GM12878 (cell line): Measurements from ENCODE around the gene HSD17B1. TPM values are rescaled to one million over a fixed set of nuclear protein-coding genes. Genes with fewer than 3 reads are reported as not detected.

Source experiments
- CEBPB ChIP-seq, 2 experiments: fragments of 150-350 bp in 1 of 2; IDR thresholded peaks; 2 replicates each; pipeline ENCODE4 v1.6.1; 2012 to 2014; ENCODE audit warnings: low read depth in 2 of 2, low read length in 2 of 2, borderline replicate concordance in 1 of 2, inconsistent platforms in 1 of 2
- EGR1 ChIP-seq, 2 experiments: IDR thresholded peaks; 1 replicate in 1 of 2; 2 replicates in 1 of 2; pipeline ENCODE4 v1.6.1; 2011 to 2012; ENCODE audit warnings: low read depth in 2 of 2, low read length in 2 of 2, borderline replicate concordance in 1 of 2, mild to moderate bottlenecking in 1 of 2, moderate library complexity in 1 of 2
- EZH2 ChIP-seq: IDR thresholded peaks from 2 replicates; pipeline ENCODE4 v1.6.1; 2012; ENCODE audit warnings: low read depth, mild to moderate bottlenecking, control low read depth, inconsistent platforms, low read length, borderline replicate concordance; ENCODE audit not compliant: control insufficient read depth
- FOXM1 ChIP-seq: IDR thresholded peaks from 2 replicates; pipeline ENCODE4 v1.6.1; 2012; ENCODE audit warnings: low read depth, mild to moderate bottlenecking, inconsistent platforms, low read length, moderate library complexity
- HCFC1 ChIP-seq: fragments of 150-350 bp; IDR thresholded peaks from 2 replicates; pipeline ENCODE4 v1.6.1; 2014; ENCODE audit warnings: low read length
- IKZF1 ChIP-seq: fragments of 450-650 bp; conservative IDR thresholded peaks from 2 replicates; pipeline ENCODE4 v1.6.1; 2017; ENCODE audit warnings: antibody characterized with exemption, mild to moderate bottlenecking
- MAX ChIP-seq: IDR thresholded peaks from 2 replicates; pipeline ENCODE4 v1.6.1; 2012; ENCODE audit warnings: low read depth, low read length, improper control_type of control experiment
- NR2F1 ChIP-seq: fragments of 450-650 bp; conservative IDR thresholded peaks from 2 replicates; pipeline ENCODE4 v1.6.1; 2017; ENCODE audit warnings: mild to moderate bottlenecking
- RELB ChIP-seq: fragments of 450-650 bp; IDR thresholded peaks from 2 replicates; pipeline ENCODE4 v1.6.1; 2017; ENCODE audit warnings: low read depth, mild to moderate bottlenecking, moderate library complexity
- STAT1 ChIP-seq: fragments of 450-650 bp; conservative IDR thresholded peaks from 2 replicates; pipeline ENCODE4 v1.6.1; 2014; ENCODE audit warnings: antibody characterized with exemption, mild to moderate bottlenecking
- TCF3 ChIP-seq: IDR thresholded peaks from 2 replicates; pipeline ENCODE4 v1.6.1; 2012; ENCODE audit warnings: low read depth, mild to moderate bottlenecking, low read length, borderline replicate concordance; ENCODE audit not compliant: insufficient read depth
- ZNF217 ChIP-seq: fragments of 450-650 bp; IDR thresholded peaks from 2 replicates; pipeline ENCODE4 v1.6.1; 2017; ENCODE audit warnings: antibody characterized with exemption, mild to moderate bottlenecking
- polyA plus RNA-seq, 11 experiments: library from polyadenylated mRNA; depleted of rRNA in 4 of 11; unstranded in 6 of 11; stranded (reverse) in 5 of 11; fragments of >200 nt; fragmentation: Nextera tagmentation in 4 of 11; fragmentation: Illumina TruSeq in 1 of 11; extraction: Ambion mirVana in 4 of 11; extraction: Trizol in 1 of 11; gene quantifications; 1 replicate in 1 of 11; 2 replicates in 10 of 11; pipeline versions ENCODE4 v1.2.1 to v1.2.3, GENCODE V29; 2011 to 2016; ENCODE audit warnings: inconsistent platforms in 2 of 11, missing spikeins in 2 of 11, low read depth in 1 of 11
- total RNA-seq, 4 experiments: library from RNA; depleted of rRNA in 3 of 4; stranded (reverse); fragments of >200 nt in 3 of 4; fragmentation: Illumina TruSeq in 1 of 4; extraction: Trizol in 1 of 4; gene quantifications; 2 replicates each; pipeline versions ENCODE4 v1.2.1 to v1.2.3, GENCODE V29; 2013 to 2021
- TF ChIP-seq, protein P1 (sequence below): fragments of 450-650 bp; IDR thresholded peaks from 2 replicates; pipeline ENCODE4 v1.6.1; 2018; ENCODE audit warnings: borderline replicate concordance, mild to moderate bottlenecking; ENCODE audit not compliant: partially characterized antibody
- TF ChIP-seq, protein P2 (sequence below): IDR thresholded peaks from 2 replicates; pipeline ENCODE4 v1.6.1; 2011; ENCODE audit warnings: borderline replicate concordance, low read depth, mild to moderate bottlenecking, moderate library complexity, mixed read lengths, low read length; ENCODE audit not compliant: insufficient read depth; ENCODE audit errors: extremely low read length
- TF ChIP-seq, protein P3 (sequence below): fragments of 450-650 bp; formaldehyde crosslinking; IDR thresholded peaks from 2 replicates; pipeline ENCODE4 v1.5.0; 2022; ENCODE audit warnings: mild to moderate bottlenecking, missing genetic modification characterization
- TF ChIP-seq, protein P4 (sequence below): fragments of 450-650 bp; IDR thresholded peaks from 2 replicates; pipeline ENCODE4 v1.6.1; 2016; ENCODE audit warnings: mild to moderate bottlenecking, moderate library complexity, borderline replicate concordance

The HSD17B1 gene
- total and polyA plus RNA-seq, 10 of the 15 experiments (the other 5 are each of a cell fraction or from before 2014, with no cell fraction given), result 0.15 to 1.1 (median 0.42) TPM

DNA sequence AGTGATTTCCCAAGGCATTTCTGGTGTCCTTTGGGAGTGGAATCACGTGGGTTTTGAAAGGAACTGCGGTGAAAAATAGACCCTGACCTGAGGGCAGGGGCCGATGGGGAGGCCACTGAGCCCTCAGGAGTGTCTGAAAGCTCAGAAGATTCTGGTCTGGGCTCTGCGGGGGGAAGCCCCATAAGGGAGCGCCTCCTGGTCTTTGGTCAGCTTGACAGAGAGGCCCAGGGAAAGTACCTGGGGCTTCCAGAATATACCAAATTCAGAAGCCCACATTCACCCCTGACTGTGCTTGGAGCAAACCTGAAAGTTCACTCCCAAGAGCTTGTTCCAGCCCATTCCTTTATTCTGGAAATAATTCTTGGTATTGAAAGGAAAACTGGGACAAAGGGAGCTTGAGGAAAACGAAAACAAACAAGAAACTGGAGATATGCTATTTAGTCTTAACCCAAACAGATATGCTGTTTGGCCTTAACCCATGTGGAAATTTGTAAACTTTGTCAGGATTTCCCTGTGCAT, 39.9 kb upstream of the HSD17B1 start (continued):
- TF ChIP-seq IKZF1 (peak; percentile 75), HCFC1 (no peak), STAT1 (no peak), EGR1 (IDR thresholded peaks at IDR 0.05; ENCODE audit: borderline replicate concordance in 1 of 2, low read depth in 2 of 2, low read length in 2 of 2) (no peak), FOXM1 (no peak), TCF3 (no peak), MAX (no peak), RELB (peak; percentile 82), EZH2 (no peak), ZNF217 (no peak), CEBPB (IDR thresholded peaks at IDR 0.05; ENCODE audit: borderline replicate concordance in 1 of 2, low read depth in 2 of 2, low read length in 2 of 2) (no peak), NR2F1 (peak; percentile 60)
- TF ChIP-seq, protein P1, sequence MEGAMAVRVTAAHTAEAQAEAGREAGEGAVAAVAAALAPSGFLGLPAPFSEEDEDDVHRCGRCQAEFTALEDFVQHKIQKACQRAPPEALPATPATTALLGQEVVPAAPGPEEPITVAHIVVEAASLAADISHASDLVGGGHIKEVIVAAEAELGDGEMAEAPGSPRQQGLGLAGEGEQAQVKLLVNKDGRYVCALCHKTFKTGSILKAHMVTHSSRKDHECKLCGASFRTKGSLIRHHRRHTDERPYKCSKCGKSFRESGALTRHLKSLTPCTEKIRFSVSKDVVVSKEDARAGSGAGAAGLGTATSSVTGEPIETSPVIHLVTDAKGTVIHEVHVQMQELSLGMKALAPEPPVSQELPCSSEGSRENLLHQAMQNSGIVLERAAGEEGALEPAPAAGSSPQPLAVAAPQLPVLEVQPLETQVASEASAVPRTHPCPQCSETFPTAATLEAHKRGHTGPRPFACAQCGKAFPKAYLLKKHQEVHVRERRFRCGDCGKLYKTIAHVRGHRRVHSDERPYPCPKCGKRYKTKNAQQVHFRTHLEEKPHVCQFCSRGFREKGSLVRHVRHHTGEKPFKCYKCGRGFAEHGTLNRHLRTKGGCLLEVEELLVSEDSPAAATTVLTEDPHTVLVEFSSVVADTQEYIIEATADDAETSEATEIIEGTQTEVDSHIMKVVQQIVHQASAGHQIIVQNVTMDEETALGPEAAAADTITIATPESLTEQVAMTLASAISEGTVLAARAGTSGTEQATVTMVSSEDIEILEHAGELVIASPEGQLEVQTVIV, result no peak
- TF ChIP-seq, protein P2, sequence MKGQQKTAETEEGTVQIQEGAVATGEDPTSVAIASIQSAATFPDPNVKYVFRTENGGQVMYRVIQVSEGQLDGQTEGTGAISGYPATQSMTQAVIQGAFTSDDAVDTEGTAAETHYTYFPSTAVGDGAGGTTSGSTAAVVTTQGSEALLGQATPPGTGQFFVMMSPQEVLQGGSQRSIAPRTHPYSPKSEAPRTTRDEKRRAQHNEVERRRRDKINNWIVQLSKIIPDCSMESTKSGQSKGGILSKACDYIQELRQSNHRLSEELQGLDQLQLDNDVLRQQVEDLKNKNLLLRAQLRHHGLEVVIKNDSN, result no peak
- TF ChIP-seq, protein P3, sequence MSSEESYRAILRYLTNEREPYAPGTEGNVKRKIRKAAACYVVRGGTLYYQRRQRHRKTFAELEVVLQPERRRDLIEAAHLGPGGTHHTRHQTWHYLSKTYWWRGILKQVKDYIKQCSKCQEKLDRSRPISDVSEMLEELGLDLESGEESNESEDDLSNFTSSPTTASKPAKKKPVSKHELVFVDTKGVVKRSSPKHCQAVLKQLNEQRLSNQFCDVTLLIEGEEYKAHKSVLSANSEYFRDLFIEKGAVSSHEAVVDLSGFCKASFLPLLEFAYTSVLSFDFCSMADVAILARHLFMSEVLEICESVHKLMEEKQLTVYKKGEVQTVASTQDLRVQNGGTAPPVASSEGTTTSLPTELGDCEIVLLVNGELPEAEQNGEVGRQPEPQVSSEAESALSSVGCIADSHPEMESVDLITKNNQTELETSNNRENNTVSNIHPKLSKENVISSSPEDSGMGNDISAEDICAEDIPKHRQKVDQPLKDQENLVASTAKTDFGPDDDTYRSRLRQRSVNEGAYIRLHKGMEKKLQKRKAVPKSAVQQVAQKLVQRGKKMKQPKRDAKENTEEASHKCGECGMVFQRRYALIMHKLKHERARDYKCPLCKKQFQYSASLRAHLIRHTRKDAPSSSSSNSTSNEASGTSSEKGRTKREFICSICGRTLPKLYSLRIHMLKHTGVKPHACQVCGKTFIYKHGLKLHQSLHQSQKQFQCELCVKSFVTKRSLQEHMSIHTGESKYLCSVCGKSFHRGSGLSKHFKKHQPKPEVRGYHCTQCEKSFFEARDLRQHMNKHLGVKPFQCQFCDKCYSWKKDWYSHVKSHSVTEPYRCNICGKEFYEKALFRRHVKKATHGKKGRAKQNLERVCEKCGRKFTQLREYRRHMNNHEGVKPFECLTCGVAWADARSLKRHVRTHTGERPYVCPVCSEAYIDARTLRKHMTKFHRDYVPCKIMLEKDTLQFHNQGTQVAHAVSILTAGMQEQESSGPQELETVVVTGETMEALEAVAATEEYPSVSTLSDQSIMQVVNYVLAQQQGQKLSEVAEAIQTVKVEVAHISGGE (CRISPR knock-in tag), result no peak
- TF ChIP-seq, protein P4, sequence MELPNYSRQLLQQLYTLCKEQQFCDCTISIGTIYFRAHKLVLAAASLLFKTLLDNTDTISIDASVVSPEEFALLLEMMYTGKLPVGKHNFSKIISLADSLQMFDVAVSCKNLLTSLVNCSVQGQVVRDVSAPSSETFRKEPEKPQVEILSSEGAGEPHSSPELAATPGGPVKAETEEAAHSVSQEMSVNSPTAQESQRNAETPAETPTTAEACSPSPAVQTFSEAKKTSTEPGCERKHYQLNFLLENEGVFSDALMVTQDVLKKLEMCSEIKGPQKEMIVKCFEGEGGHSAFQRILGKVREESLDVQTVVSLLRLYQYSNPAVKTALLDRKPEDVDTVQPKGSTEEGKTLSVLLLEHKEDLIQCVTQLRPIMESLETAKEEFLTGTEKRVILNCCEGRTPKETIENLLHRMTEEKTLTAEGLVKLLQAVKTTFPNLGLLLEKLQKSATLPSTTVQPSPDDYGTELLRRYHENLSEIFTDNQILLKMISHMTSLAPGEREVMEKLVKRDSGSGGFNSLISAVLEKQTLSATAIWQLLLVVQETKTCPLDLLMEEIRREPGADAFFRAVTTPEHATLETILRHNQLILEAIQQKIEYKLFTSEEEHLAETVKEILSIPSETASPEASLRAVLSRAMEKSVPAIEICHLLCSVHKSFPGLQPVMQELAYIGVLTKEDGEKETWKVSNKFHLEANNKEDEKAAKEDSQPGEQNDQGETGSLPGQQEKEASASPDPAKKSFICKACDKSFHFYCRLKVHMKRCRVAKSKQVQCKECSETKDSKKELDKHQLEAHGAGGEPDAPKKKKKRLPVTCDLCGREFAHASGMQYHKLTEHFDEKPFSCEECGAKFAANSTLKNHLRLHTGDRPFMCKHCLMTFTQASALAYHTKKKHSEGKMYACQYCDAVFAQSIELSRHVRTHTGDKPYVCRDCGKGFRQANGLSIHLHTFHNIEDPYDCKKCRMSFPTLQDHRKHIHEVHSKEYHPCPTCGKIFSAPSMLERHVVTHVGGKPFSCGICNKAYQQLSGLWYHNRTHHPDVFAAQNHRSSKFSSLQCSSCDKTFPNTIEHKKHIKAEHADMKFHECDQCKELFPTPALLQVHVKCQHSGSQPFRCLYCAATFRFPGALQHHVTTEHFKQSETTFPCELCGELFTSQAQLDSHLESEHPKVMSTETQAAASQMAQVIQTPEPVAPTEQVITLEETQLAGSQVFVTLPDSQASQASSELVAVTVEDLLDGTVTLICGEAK, result no peak
